CD4-positive, alpha-beta T cell treated with Interleukin-10 for 1 hour (primary cell): ENCODE results near the gene AIDA.

ENCODE experiments used
- DNase-seq: peaks from one replicate; pipeline ENCODE4 v3.0.0-alpha.2; 2020

AIDA gene

GRCh38 chr1:222643938-222644635, 68.2 kb downstream of the AIDA start:
- peak; percentile 99 for DNase-seq

GRCh38 chr1:222643606-222643937, 68.7 kb downstream of the AIDA start:
- DNase-seq: no peak

GRCh38 chr1:222642468-222642867, 69.8 kb downstream of the AIDA start:
- no peak for DNase-seq

- DNase-seq: no peak
These were observed 70.9 kb downstream of the AIDA start for GRCh38 chr1:222641269-222641948.

- peak; percentile 89 for DNase-seq
These were observed 77.9 kb downstream of the AIDA start for GRCh38 chr1:222634180-222635013.

- DNase-seq: no peak
These were observed 79.5 kb downstream of the AIDA start for GRCh38 chr1:222632749-222633148.

- no peak for DNase-seq
These were observed 80.6 kb downstream of the AIDA start for GRCh38 chr1:222631611-222632208.

- DNase-seq: no peak
These were observed 82.3 kb downstream of the AIDA start for GRCh38 chr1:222629921-222630535.

GRCh38 chr1:222627232-222627631, 85.1 kb downstream of the AIDA start:
- no peak for DNase-seq

GRCh38 chr1:222624214-222624613, 88.1 kb downstream of the AIDA start:
- no peak for DNase-seq

- no peak for DNase-seq
These were observed 88.8 kb downstream of the AIDA start for GRCh38 chr1:222623458-222623857.

- DNase-seq: no peak
These were observed 89.5 kb downstream of the AIDA start for GRCh38 chr1:222622765-222623164.

- no peak for DNase-seq
These were observed 91.7 kb downstream of the AIDA start for GRCh38 chr1:222620566-222620965.

GRCh38 chr1:222618880-222619596, 93.3 kb downstream of the AIDA start:
- DNase-seq: no peak
